Activated CD4-positive, alpha-beta memory T cell treated with anti-CD3 and anti-CD28 coated beads for 36 hours (primary cell): ENCODE measurements around the gene CRYGC. TPM values are rescaled to one million over a fixed set of nuclear protein-coding genes. Genes with fewer than 3 reads are reported as not detected.
"Not testable (repeated sequence)": the region's sequence is repeated elsewhere in the genome, so short reads cannot be mapped to it uniquely, and the experiment has no call there.

ENCODE experiments used
- CTCF ChIA-PET: fragments of 350-600 bp; sonication (Branson Sonifier 250); formaldehyde crosslinking; loops from one replicate; lab custom pipeline; 2021; ENCODE audit warnings: antibody characterized with exemption, inconsistent platforms; lab: Charles Lee
- POLR2A ChIA-PET: fragments of 350-600 bp; sonication (Branson Sonifier 250); formaldehyde crosslinking; loops from one replicate; lab custom pipeline; 2021; ENCODE audit warnings: antibody characterized with exemption; lab: Charles Lee
- DNase-seq: peaks from one replicate; pipeline ENCODE4 v3.0.0-alpha.2; 2020
- H3K27ac Mint-ChIP-seq: one replicate; pipeline ENCODE4 v1.8.0; 2021; ENCODE audit warnings: mixed read lengths
- H3K27me3 Mint-ChIP-seq: one replicate; pipeline ENCODE4 v1.8.0; 2021; ENCODE audit warnings: mixed read lengths
- H3K36me3 Mint-ChIP-seq: one replicate; pipeline ENCODE4 v1.8.0; 2021; ENCODE audit warnings: mixed read lengths
- H3K4me1 Mint-ChIP-seq: one replicate; pipeline ENCODE4 v1.8.0; 2021; ENCODE audit warnings: low read depth, mixed read lengths
- H3K4me3 Mint-ChIP-seq: one replicate; pipeline ENCODE4 v1.8.0; 2021; ENCODE audit warnings: mild to moderate bottlenecking, mixed read lengths
- H3K9me3 Mint-ChIP-seq: one replicate; pipeline ENCODE4 v1.8.0; 2021; ENCODE audit warnings: mixed read lengths
- intact Hi-C: fragments of 100-400 bp; cut with micrococcal nuclease; formaldehyde crosslinking; loops from one replicate; pipeline ENCODE4 v1.15.1; 2023
- total RNA-seq, 2 experiments: library from RNA; stranded (reverse); gene quantifications; one replicate each; pipeline ENCODE4 v1.2.3, GENCODE V29; 2021

The CRYGC gene
- total RNA-seq, 2 experiments from 2014 or later: not detected

- H3K27ac Mint-ChIP-seq: no peak overlapping the region
- POLR2A ChIA-PET: no interaction called here
- peaks cover 5% of the 10 kb centered on the region for H3K4me1 Mint-ChIP-seq
- CTCF ChIA-PET: no interaction called here
- peak; percentile 16 for DNase-seq
- H3K36me3 Mint-ChIP-seq: no peaks in the 10 kb centered on the region
- peaks cover 2% of the 10 kb centered on the region for H3K27me3 Mint-ChIP-seq
- intact Hi-C loops: no loop called here
- H3K4me3 Mint-ChIP-seq: no peak overlapping the region
- H3K9me3 Mint-ChIP-seq: peaks cover 2% of the 10 kb centered on the region
Observed at GRCh38 chr2:208134928-208135586, 5.4 kb upstream of the CRYGC start.

- H3K4me3 Mint-ChIP-seq: no peak overlapping the region
- ChIA-PET CTCF (no interaction called here), POLR2A (no interaction called here)
- no peaks in the 10 kb centered on the region for H3K9me3 Mint-ChIP-seq
- H3K27me3 Mint-ChIP-seq: peaks cover 7% of the 10 kb centered on the region
- DNase-seq: no peak
- intact Hi-C loops: no loop called here
- H3K4me1 Mint-ChIP-seq: peaks cover 5% of the 10 kb centered on the region
- H3K36me3 Mint-ChIP-seq: no peaks in the 10 kb centered on the region
- no peak overlapping the region for H3K27ac Mint-ChIP-seq
Observed at GRCh38 chr2:208130712-208131110, 1.1 kb upstream of the CRYGC start.

GRCh38 chr2:208128136-208128535 lies 1.5 kb downstream of the CRYGC start:
- POLR2A ChIA-PET: no interaction called here
- Mint-ChIP-seq H3K36me3 (no peaks in the 10 kb centered on the region), H3K9me3 (no peaks in the 10 kb centered on the region), H3K4me3 (no peak overlapping the region), H3K27me3 (peaks cover 23% of the 10 kb centered on the region), H3K27ac (no peak overlapping the region), H3K4me1 (peaks cover 6% of the 10 kb centered on the region)
- DNase-seq: no peak
- CTCF ChIA-PET: no interaction called here
- intact Hi-C loops: no loop called here

- Mint-ChIP-seq H3K9me3 (no peaks in the 10 kb centered on the region), H3K27ac (no peak overlapping the region), H3K36me3 (no peaks in the 10 kb centered on the region), H3K4me3 (no peak overlapping the region), H3K27me3 (peaks cover 22% of the 10 kb centered on the region), H3K4me1 (peaks cover 6% of the 10 kb centered on the region)
- CTCF ChIA-PET: no interaction called here
- no peak for DNase-seq
- POLR2A ChIA-PET: no interaction called here
- intact Hi-C loops: no loop called here
Observed at GRCh38 chr2:208127090-208127489, 2.5 kb downstream of the CRYGC start.

GRCh38 chr2:208125251-208125650 lies 4.4 kb downstream of the CRYGC start:
- Mint-ChIP-seq H3K9me3 (no peaks in the 10 kb centered on the region), H3K36me3 (no peaks in the 10 kb centered on the region), H3K27ac (no peak overlapping the region), H3K4me3 (no peak overlapping the region), H3K27me3 (peaks cover 25% of the 10 kb centered on the region), H3K4me1 (peaks cover 6% of the 10 kb centered on the region)
- intact Hi-C loops: no loop called here
- no peak for DNase-seq
- ChIA-PET CTCF (no interaction called here), POLR2A (no interaction called here)

GRCh38 chr2:208124013-208124715 lies 5.5 kb downstream of the CRYGC start, which contains the start of gene CRYGD:
TSS of gene CRYGD (minus strand) at chr2:208124524. CDS start at chr2:208124473, 51 bp downstream.
- DNase-seq, H3K4me3 Mint-ChIP-seq, H3K4me1 Mint-ChIP-seq, H3K9me3 Mint-ChIP-seq, CTCF ChIA-PET, POLR2A ChIA-PET, H3K27ac Mint-ChIP-seq, H3K36me3 Mint-ChIP-seq, intact Hi-C loops: not testable (repeated sequence)
- peaks cover 25% of the 10 kb centered on the region for H3K27me3 Mint-ChIP-seq

GRCh38 chr2:208122248-208122647 lies 7.4 kb downstream of the CRYGC start:
- ChIA-PET POLR2A (no interaction called here), CTCF (no interaction called here)
- Mint-ChIP-seq H3K4me1 (peaks cover 6% of the 10 kb centered on the region), H3K27ac (no peak overlapping the region), H3K27me3 (peaks cover 22% of the 10 kb centered on the region), H3K9me3 (no peaks in the 10 kb centered on the region), H3K36me3 (no peaks in the 10 kb centered on the region), H3K4me3 (no peak overlapping the region)
- no peak for DNase-seq
- intact Hi-C loops: no loop called here

- Mint-ChIP-seq H3K9me3 (no peaks in the 10 kb centered on the region), H3K36me3 (no peaks in the 10 kb centered on the region), H3K27me3 (peaks cover 6% of the 10 kb centered on the region), H3K27ac (no peak overlapping the region), H3K4me1 (peaks cover 1% of the 10 kb centered on the region), H3K4me3 (no peak overlapping the region)
- no peak for DNase-seq
- CTCF ChIA-PET: no interaction called here
- intact Hi-C loops: no loop called here
- POLR2A ChIA-PET: no interaction called here
Observed at GRCh38 chr2:208118918-208119317, 10.7 kb downstream of the CRYGC start.

- H3K36me3 Mint-ChIP-seq, intact Hi-C loops, H3K27me3 Mint-ChIP-seq, H3K9me3 Mint-ChIP-seq, H3K4me1 Mint-ChIP-seq, DNase-seq, CTCF ChIA-PET, H3K4me3 Mint-ChIP-seq, H3K27ac Mint-ChIP-seq, POLR2A ChIA-PET: not testable (repeated sequence)
Observed at GRCh38 chr2:208117390-208117789, 12.2 kb downstream of the CRYGC start.

- H3K4me1 Mint-ChIP-seq: no peaks in the 10 kb centered on the region
- no peak overlapping the region for H3K4me3 Mint-ChIP-seq
- peaks cover 8% of the 10 kb centered on the region for H3K27me3 Mint-ChIP-seq
- no peaks in the 10 kb centered on the region for H3K36me3 Mint-ChIP-seq
- H3K27ac Mint-ChIP-seq: no peak overlapping the region
- no peak for DNase-seq
- intact Hi-C loops: no loop called here
- CTCF ChIA-PET: no interaction called here
- POLR2A ChIA-PET: no interaction called here
- no peaks in the 10 kb centered on the region for H3K9me3 Mint-ChIP-seq
Observed at GRCh38 chr2:208112969-208113368, 16.7 kb downstream of the CRYGC start.

GRCh38 chr2:208112273-208112745 lies 17.3 kb downstream of the CRYGC start:
- H3K36me3 Mint-ChIP-seq, DNase-seq, H3K4me3 Mint-ChIP-seq, intact Hi-C loops, POLR2A ChIA-PET, H3K27me3 Mint-ChIP-seq, CTCF ChIA-PET, H3K4me1 Mint-ChIP-seq, H3K27ac Mint-ChIP-seq, H3K9me3 Mint-ChIP-seq: not testable (repeated sequence)

GRCh38 chr2:208103616-208104015 lies 26.0 kb downstream of the CRYGC start:
- Mint-ChIP-seq H3K27me3 (peaks cover 13% of the 10 kb centered on the region), H3K4me1 (peaks cover 11% of the 10 kb centered on the region), H3K9me3 (no peaks in the 10 kb centered on the region), H3K27ac (no peak overlapping the region), H3K36me3 (no peaks in the 10 kb centered on the region), H3K4me3 (no peak overlapping the region)
- DNase-seq: no peak
- intact Hi-C loops: no loop called here
- ChIA-PET POLR2A (no interaction called here), CTCF (no interaction called here)
